ENCODE data around the gene LRMDA. TPM values are rescaled to one million over a fixed set of nuclear protein-coding genes. Genes with fewer than 3 reads are reported as not detected.

Gene LRMDA
- total RNA-seq, 1 donor from 2014 or later = not detected

DNA sequence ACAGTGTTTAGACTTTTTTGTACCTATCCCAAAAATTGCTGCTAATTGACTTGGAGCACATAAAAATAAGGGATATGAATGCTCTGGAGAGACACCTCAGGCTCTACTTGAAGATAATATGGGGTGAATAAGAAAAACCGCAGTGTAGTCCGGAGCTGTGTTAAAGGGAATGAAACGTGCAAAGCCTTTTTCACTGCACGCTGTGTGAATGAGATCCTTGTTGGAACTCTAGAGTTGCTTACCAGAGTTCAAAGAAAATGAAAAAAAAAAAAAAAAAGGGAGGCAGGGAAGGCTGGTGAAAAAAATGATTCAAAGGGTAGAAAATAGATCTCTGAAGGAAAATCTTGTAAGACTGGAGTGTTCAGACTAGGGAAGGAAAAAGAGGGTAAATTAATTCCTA lies 226.6 kb downstream of the LRMDA start:
- Mint-ChIP-seq H3K27ac (no peak overlapping the region), H3K27me3 (ENCODE audit: low read depth) (no peaks in the 10 kb centered on the region), H3K4me1 (ENCODE audit: low read depth) (no peaks in the 10 kb centered on the region), H3K9me3 (no peaks in the 10 kb centered on the region), H3K36me3 (ENCODE audit: low read depth) (no peaks in the 10 kb centered on the region), H3K4me3 (ENCODE audit: low read depth) (no peak overlapping the region)
- no peak for DNase-seq (ENCODE audit: low spot score)
- intact Hi-C loops (cut with micrococcal nuclease) = no loop called here

DNA sequence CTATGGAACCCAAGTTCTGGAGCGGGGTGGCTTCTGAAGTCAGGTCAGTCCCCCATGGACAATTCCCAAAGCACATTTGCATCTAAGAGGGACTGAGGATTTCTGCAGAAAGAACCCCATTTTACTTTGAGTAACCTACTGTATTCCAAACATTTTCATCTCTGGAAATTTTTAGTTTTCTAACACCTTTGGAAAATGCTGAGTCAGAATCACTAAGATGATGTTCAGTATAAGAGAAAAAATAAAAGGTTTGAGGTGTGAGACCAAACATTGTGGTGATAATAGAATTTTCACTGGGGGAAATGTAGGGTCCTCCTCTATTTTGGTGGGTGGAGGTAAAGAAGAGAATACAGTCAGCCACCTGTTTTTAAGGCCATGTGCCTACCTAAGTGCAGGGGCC lies 227.1 kb downstream of the LRMDA start:
- Mint-ChIP-seq H3K9me3 (no peaks in the 10 kb centered on the region), H3K27me3 (ENCODE audit: low read depth) (no peaks in the 10 kb centered on the region), H3K36me3 (ENCODE audit: low read depth) (no peaks in the 10 kb centered on the region), H3K4me3 (ENCODE audit: low read depth) (no peak overlapping the region), H3K27ac (no peak overlapping the region), H3K4me1 (ENCODE audit: low read depth) (no peaks in the 10 kb centered on the region)
- no peak for DNase-seq (ENCODE audit: low spot score)
- intact Hi-C loops (cut with micrococcal nuclease) = no loop called here

DNA sequence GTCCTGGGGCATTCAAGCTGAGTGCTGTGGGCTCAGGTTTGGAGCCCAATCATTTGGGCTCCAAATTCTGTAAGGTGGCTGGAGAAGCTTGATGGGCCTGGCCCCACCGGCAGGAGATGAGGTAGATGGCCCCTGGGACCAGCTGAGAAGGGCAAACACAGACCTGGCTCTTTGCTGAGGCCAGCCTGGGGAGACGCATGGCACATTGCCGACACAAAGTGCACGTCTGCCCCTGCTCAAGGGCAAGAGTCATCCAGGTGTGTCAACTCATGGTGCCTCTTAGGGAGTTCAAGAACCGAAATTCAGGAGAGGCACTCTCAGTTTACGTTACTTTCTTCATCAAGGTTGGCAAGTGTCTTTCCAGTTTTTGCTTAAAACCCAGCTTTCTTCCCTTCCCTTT lies 227.5 kb downstream of the LRMDA start:
- intact Hi-C loops (cut with micrococcal nuclease) = no loop called here
- H3K9me3 Mint-ChIP-seq = no peaks in the 10 kb centered on the region
- H3K27ac Mint-ChIP-seq = no peak overlapping the region
- H3K27me3 Mint-ChIP-seq (ENCODE audit: low read depth) = no peaks in the 10 kb centered on the region
- no peaks in the 10 kb centered on the region for H3K4me1 Mint-ChIP-seq (ENCODE audit: low read depth)
- H3K4me3 Mint-ChIP-seq (ENCODE audit: low read depth) = no peak overlapping the region
- no peak for DNase-seq (ENCODE audit: low spot score)
- no peaks in the 10 kb centered on the region for H3K36me3 Mint-ChIP-seq (ENCODE audit: low read depth)

DNA sequence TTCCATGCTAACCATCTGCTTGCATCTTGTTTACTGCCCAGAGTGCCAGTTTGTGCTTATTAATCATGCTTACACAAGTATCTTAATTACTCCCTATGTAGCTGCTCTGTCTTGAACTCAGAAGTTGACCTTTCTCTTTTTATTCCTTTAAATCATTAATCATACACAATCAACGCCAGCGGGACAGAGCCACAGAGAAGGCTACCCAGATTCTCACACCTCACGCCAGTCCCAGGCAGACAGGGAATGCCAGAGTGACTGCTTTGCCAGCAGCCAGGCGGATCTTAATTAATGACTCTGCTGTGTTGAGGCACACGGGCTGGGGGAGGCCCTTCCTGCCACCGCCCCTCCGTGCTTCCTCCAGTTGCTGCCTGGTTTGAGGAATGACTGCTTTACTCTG lies 229.4 kb downstream of the LRMDA start:
- H3K4me1 Mint-ChIP-seq (ENCODE audit: low read depth) = no peaks in the 10 kb centered on the region
- no peak for DNase-seq (ENCODE audit: low spot score)
- H3K9me3 Mint-ChIP-seq = no peaks in the 10 kb centered on the region
- intact Hi-C loops (cut with micrococcal nuclease) = no loop called here
- H3K36me3 Mint-ChIP-seq (ENCODE audit: low read depth) = no peaks in the 10 kb centered on the region
- no peak overlapping the region for H3K27ac Mint-ChIP-seq
- no peak overlapping the region for H3K4me3 Mint-ChIP-seq (ENCODE audit: low read depth)
- no peaks in the 10 kb centered on the region for H3K27me3 Mint-ChIP-seq (ENCODE audit: low read depth)

DNA sequence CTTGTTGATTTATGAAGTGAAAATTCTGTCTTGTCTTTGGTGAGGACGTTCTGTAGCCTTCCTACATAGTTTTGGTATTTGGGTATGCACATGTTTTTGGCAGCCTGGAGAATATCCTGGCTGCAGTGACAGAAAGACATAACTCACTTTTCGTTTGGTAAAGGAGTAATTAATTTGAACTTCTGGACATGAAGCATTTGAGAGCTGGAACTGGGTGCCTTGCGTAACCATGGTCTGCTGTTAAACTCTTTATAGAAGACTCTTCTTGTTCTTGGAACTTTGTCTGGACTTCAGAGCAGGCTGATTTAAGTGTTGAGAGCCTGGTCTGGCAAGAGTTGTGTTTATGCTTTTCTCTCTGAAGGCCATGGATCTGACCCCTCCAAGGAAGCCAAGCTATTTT lies 231.3 kb downstream of the LRMDA start:
- Mint-ChIP-seq H3K27me3 (ENCODE audit: low read depth) (no peaks in the 10 kb centered on the region), H3K36me3 (ENCODE audit: low read depth) (no peaks in the 10 kb centered on the region), H3K9me3 (no peaks in the 10 kb centered on the region), H3K4me3 (ENCODE audit: low read depth) (no peak overlapping the region), H3K27ac (no peak overlapping the region), H3K4me1 (ENCODE audit: low read depth) (no peaks in the 10 kb centered on the region)
- DNase-seq (ENCODE audit: low spot score) = no peak
- intact Hi-C loops (cut with micrococcal nuclease) = no loop called here

DNA sequence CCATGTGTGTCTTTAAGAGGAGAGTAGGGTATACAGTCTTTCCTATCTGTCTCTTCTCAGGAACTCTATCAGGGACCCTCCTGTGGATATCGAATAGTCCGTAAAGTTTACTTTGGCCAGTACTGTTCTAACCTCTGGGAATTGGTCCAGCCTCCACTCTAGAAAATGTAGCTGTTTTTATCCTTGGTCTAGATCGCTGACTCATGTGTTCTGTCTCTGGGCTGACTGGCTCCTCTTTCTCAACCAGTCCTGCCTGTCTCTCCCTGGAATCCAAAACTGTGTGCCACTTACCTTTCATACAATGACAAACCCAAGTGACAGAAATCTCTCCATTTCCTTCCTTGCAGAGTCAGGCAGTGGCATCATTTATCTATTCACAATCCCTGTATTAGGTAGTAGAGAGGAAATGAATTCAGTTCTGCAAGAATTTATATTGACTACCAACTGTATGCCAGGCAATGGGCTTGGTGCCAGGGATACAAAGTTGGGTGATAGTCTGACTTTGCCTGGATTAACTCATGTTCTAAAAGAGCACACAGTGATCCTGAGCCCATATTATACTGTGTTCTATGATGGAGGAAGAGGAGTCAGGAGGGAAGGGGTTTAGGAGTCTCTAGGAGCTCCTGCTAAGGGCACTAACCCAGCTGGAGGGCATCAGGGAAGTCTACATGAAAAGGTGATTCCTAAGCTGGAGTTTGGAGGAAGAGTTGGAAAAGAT lies 232.7 kb downstream of the LRMDA start:
- no peak for DNase-seq (ENCODE audit: low spot score)
- no peaks in the 10 kb centered on the region for H3K36me3 Mint-ChIP-seq (ENCODE audit: low read depth)
- H3K27ac Mint-ChIP-seq = no peak overlapping the region
- no peaks in the 10 kb centered on the region for H3K9me3 Mint-ChIP-seq
- no peak overlapping the region for H3K4me3 Mint-ChIP-seq (ENCODE audit: low read depth)
- H3K27me3 Mint-ChIP-seq (ENCODE audit: low read depth) = no peaks in the 10 kb centered on the region
- H3K4me1 Mint-ChIP-seq (ENCODE audit: low read depth) = no peaks in the 10 kb centered on the region
- intact Hi-C loops (cut with micrococcal nuclease) = no loop called here

DNA sequence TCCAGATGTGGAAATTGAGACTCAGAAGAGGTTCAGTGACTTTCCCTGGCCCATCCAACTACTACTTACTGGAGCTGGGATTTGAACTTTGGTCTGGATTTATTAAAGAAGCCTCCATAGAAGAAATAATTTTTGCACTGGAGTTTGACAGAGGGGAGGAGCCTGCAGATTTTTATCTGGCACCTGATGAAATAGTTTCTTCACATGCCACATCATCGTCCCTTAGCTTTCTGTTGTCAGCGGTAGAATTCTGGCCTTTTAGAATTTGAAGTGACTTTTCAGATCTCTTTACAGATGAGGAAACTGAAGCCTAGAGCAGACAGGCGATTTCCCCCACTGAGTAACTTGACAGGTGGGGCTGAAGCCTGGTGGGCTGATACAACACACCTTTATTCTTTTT lies 233.5 kb downstream of the LRMDA start:
- H3K36me3 Mint-ChIP-seq (ENCODE audit: low read depth) = no peaks in the 10 kb centered on the region
- H3K4me1 Mint-ChIP-seq (ENCODE audit: low read depth) = no peaks in the 10 kb centered on the region
- intact Hi-C loops (cut with micrococcal nuclease) = no loop called here
- DNase-seq (ENCODE audit: low spot score) = no peak
- H3K4me3 Mint-ChIP-seq (ENCODE audit: low read depth) = no peak overlapping the region
- H3K27me3 Mint-ChIP-seq (ENCODE audit: low read depth) = no peaks in the 10 kb centered on the region
- H3K9me3 Mint-ChIP-seq = no peaks in the 10 kb centered on the region
- H3K27ac Mint-ChIP-seq = no peak overlapping the region

DNA sequence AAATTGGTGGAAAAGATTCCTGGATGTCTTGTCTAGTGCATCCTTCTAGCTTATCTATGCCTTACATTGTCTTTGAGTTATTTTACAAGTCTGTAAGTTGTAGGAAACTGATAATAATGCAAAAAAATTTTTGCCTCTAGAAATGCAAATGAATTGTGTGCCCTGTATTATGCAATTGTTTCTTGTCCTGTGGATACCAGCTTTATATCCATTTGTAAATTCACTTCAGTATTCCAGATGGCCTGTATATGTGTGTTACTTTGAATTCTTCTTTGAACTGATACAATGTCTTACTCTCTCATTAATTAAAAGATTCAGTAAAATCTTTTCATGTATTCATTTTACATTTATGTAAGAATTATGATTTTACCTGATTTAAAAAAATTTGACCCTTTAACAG lies 234.3 kb downstream of the LRMDA start:
- DNase-seq (ENCODE audit: low spot score) = no peak
- Mint-ChIP-seq H3K36me3 (ENCODE audit: low read depth) (no peaks in the 10 kb centered on the region), H3K4me1 (ENCODE audit: low read depth) (no peaks in the 10 kb centered on the region), H3K4me3 (ENCODE audit: low read depth) (no peak overlapping the region), H3K27ac (no peak overlapping the region), H3K9me3 (no peaks in the 10 kb centered on the region), H3K27me3 (ENCODE audit: low read depth) (no peaks in the 10 kb centered on the region)
- intact Hi-C loops (cut with micrococcal nuclease) = no loop called here

DNA sequence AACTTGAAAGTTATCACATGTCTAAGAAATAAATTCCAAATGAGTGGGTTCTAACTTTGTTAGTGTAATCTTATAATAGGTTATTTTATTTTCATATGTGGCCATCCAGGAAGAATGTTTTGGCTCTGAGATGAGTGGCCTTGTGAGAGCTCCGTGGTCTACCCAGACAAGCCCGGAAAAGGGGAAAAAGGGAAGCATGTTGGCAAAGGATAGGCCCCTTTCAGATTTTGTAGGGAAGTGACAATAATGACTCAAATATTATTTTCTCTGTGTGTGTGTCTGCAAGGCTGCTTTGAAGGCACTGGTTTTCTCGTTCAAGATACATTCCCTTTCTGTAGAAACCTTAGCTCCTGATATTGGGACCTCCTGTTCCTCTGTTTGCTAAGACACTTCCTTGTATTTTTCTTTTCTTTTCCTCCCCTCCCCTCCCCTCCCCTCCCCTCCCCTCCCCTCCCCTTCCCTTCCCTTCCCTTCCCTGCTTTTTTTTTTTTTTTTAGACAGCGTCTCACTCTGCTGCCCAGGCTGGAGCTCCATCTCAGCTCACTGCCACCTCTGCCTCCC lies 240.8 kb downstream of the LRMDA start:
- Mint-ChIP-seq H3K27ac (no peak overlapping the region), H3K27me3 (ENCODE audit: low read depth) (no peaks in the 10 kb centered on the region), H3K36me3 (ENCODE audit: low read depth) (no peaks in the 10 kb centered on the region), H3K9me3 (no peaks in the 10 kb centered on the region), H3K4me1 (ENCODE audit: low read depth) (no peaks in the 10 kb centered on the region), H3K4me3 (ENCODE audit: low read depth) (no peak overlapping the region)
- DNase-seq (ENCODE audit: low spot score) = no peak
- intact Hi-C loops (cut with micrococcal nuclease) = no loop called here

DNA sequence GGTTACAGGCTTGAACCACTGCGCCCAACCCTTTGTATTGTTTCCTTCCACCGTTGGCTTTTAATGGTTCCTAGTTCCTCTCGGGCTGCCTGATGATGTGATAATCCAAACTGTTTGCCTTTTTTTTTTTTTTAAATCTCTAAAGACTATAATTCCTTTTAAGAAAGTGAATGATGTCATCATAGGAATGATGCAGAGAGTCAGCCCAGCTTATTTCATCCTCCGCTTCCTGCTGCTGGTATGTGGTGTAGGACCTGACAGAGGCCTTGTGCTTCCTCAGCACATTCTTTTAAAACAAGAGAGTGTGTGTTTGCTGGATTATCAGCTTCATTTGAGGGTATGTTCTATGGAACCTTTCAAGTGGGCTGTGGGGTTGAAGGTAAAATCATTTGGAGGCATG lies 241.4 kb downstream of the LRMDA start:
- intact Hi-C loops (cut with micrococcal nuclease) = no loop called here
- no peak overlapping the region for H3K27ac Mint-ChIP-seq
- H3K27me3 Mint-ChIP-seq (ENCODE audit: low read depth) = no peaks in the 10 kb centered on the region
- H3K36me3 Mint-ChIP-seq (ENCODE audit: low read depth) = no peaks in the 10 kb centered on the region
- H3K9me3 Mint-ChIP-seq = no peaks in the 10 kb centered on the region
- DNase-seq (ENCODE audit: low spot score) = no peak
- no peaks in the 10 kb centered on the region for H3K4me1 Mint-ChIP-seq (ENCODE audit: low read depth)
- H3K4me3 Mint-ChIP-seq (ENCODE audit: low read depth) = no peak overlapping the region

DNA sequence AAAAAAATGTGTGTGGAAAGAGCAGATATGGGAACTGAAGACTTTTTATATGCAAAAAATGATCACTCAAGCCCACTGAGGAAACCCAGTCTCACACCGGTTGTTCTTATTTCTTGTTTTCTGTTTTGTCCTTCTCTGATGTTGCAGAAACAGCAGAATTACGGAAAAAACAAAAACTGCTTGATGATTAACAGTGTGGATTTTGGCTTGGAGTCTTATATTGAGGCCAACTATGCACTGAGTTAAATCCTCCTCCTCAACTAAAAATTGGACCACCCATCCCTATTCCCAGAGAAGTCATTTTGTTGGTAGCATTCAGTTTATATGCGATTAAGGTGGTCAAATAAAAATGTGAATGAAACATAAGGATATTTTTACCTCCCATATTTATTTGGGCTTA lies 246.1 kb downstream of the LRMDA start:
- Mint-ChIP-seq H3K27ac (no peak overlapping the region), H3K4me3 (ENCODE audit: low read depth) (no peak overlapping the region), H3K9me3 (no peaks in the 10 kb centered on the region), H3K4me1 (ENCODE audit: low read depth) (no peaks in the 10 kb centered on the region), H3K36me3 (ENCODE audit: low read depth) (no peaks in the 10 kb centered on the region), H3K27me3 (ENCODE audit: low read depth) (no peaks in the 10 kb centered on the region)
- intact Hi-C loops (cut with micrococcal nuclease) = no loop called here
- DNase-seq (ENCODE audit: low spot score) = no peak

DNA sequence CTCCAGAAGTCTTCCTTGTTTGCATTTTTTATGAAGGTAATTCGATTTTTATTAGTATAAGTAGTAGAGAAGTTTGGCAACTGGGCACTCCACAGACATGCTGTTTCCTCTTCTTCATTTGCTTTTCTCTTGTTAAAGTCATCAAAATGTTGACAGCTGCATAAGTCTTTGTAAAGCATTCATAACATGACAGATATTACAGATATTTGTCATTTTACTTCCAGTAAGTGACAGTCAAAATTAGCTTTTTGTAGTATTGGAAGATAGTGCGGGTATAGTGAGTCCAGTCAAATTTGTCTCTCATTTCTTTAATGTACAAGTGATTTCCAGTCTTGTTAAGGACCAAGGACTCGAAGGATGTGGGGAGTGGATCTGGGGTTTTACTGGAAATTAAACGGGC lies 247.1 kb downstream of the LRMDA start:
- intact Hi-C loops (cut with micrococcal nuclease) = no loop called here
- no peaks in the 10 kb centered on the region for H3K27me3 Mint-ChIP-seq (ENCODE audit: low read depth)
- no peaks in the 10 kb centered on the region for H3K4me1 Mint-ChIP-seq (ENCODE audit: low read depth)
- no peak overlapping the region for H3K27ac Mint-ChIP-seq
- DNase-seq (ENCODE audit: low spot score) = no peak
- H3K4me3 Mint-ChIP-seq (ENCODE audit: low read depth) = no peak overlapping the region
- H3K36me3 Mint-ChIP-seq (ENCODE audit: low read depth) = no peaks in the 10 kb centered on the region
- no peaks in the 10 kb centered on the region for H3K9me3 Mint-ChIP-seq

DNA sequence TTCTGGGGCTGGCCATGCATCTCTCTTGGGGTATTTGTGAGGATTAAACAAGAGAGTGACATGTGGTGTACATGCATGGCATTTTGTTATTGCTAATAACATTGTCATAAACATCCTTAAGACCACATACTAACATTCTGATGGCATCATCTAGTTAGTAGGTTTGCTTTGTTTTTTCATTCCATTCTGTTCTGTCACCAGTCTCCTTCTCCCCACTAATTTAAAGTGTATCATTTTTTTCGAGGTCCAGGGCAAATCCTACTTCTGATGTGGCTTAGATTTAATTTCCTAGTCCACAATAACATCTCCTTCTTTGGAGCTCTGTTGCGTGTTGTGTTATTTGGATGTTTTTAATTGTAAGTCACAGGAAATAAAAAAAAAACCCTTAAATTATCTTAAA lies 248.1 kb downstream of the LRMDA start:
- Mint-ChIP-seq H3K4me3 (ENCODE audit: low read depth) (no peak overlapping the region), H3K27ac (no peak overlapping the region), H3K36me3 (ENCODE audit: low read depth) (no peaks in the 10 kb centered on the region), H3K9me3 (no peaks in the 10 kb centered on the region), H3K27me3 (ENCODE audit: low read depth) (no peaks in the 10 kb centered on the region), H3K4me1 (ENCODE audit: low read depth) (no peaks in the 10 kb centered on the region)
- intact Hi-C loops (cut with micrococcal nuclease) = no loop called here
- DNase-seq (ENCODE audit: low spot score) = no peak

DNA sequence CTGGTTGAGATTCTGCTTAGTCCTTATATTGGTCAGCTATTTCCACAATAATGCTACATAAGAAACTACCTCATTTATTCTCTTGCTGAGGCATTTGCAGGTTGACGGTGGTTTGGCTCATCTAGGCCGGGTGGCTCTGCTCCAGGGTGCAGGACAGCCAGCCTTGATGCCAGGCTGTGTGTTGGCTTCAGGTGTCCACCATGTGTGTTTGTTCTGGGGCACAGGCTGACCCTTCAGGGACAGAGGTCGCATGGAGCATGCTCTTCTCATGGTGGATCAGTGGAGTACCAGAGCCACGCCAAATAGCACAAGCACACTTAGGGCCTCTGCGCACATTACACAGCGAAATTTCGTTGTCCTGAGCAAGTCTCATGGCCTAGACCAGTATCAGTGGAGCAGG lies 249.9 kb downstream of the LRMDA start:
- Mint-ChIP-seq H3K27me3 (ENCODE audit: low read depth) (no peaks in the 10 kb centered on the region), H3K9me3 (no peaks in the 10 kb centered on the region), H3K4me3 (ENCODE audit: low read depth) (no peak overlapping the region), H3K27ac (no peak overlapping the region), H3K36me3 (ENCODE audit: low read depth) (no peaks in the 10 kb centered on the region), H3K4me1 (ENCODE audit: low read depth) (no peaks in the 10 kb centered on the region)
- no peak for DNase-seq (ENCODE audit: low spot score)
- intact Hi-C loops (cut with micrococcal nuclease) = no loop called here
